GM06990 (cell line): ENCODE measurements around the gene USP47.

Experiments used
- DNase-seq: peaks from one replicate; pipeline ENCODE4 v3.0.0-alpha.2; 2011; ENCODE audit not compliant: insufficient read length; ENCODE audit errors: extremely low read depth
- H3K27me3 ChIP-seq: replicated peaks from 2 replicates; pipeline ENCODE4 v1.6.0; 2011; ENCODE audit warnings: low read length; ENCODE audit not compliant: control insufficient read depth, insufficient read depth
- H3K36me3 ChIP-seq: 2 replicates; pipeline ENCODE4 v1.5.1; 2011; ENCODE audit warnings: low read length; ENCODE audit not compliant: control insufficient read depth, insufficient read depth
- H3K4me3 ChIP-seq: replicated peaks from 2 replicates; pipeline ENCODE4 v1.5.1; 2011; ENCODE audit warnings: low read depth, mild to moderate bottlenecking, control low read depth, low read length
- CTCF ChIP-seq: IDR thresholded peaks from 2 replicates; pipeline ENCODE4 v1.5.1; 2011; ENCODE audit warnings: low read length, control low read depth, mild to moderate bottlenecking, inconsistent platforms; ENCODE audit not compliant: insufficient read depth, poor library complexity, severe bottlenecking

Gene USP47

GRCh38 chr11:11981840-11982239 lies 140.1 kb downstream of the USP47 start:
- H3K36me3 ChIP-seq: no peaks in the 10 kb centered on the region
- no peak for TF ChIP-seq CTCF

GRCh38 chr11:11982461-11982860 lies 140.7 kb downstream of the USP47 start:
- DNase-seq: no peak
- Histone ChIP-seq H3K4me3 (no peak overlapping the region), H3K27me3 (no peaks in the 10 kb centered on the region; the same call in none of the 2 replicates), H3K36me3 (no peaks in the 10 kb centered on the region)
- no peak for TF ChIP-seq CTCF

More at GRCh38 chr11:11981840-11982239, 140.1 kb downstream of the USP47 start:
- Histone ChIP-seq H3K4me3 (no peak overlapping the region), H3K27me3 (no peaks in the 10 kb centered on the region; the same call in none of the 2 replicates)
- no peak for DNase-seq

- TF ChIP-seq CTCF: no peak
- no peaks in the 10 kb centered on the region for H3K36me3 ChIP-seq
- no peaks in the 10 kb centered on the region; the same call in none of the 2 replicates for H3K27me3 ChIP-seq
- DNase-seq: no peak
- H3K4me3 ChIP-seq: no peak overlapping the region
Measured at GRCh38 chr11:11982975-11983374, 141.2 kb downstream of the USP47 start.

GRCh38 chr11:11983427-11983826 lies 141.7 kb downstream of the USP47 start:
- TF ChIP-seq CTCF: no peak
- Histone ChIP-seq H3K36me3 (no peaks in the 10 kb centered on the region), H3K27me3 (no peaks in the 10 kb centered on the region; the same call in none of the 2 replicates), H3K4me3 (no peak overlapping the region)
- no peak for DNase-seq

GRCh38 chr11:11984563-11984962 lies 142.8 kb downstream of the USP47 start:
- Histone ChIP-seq H3K27me3 (no peaks in the 10 kb centered on the region; the same call in 1 of the 2 replicates), H3K4me3 (no peak overlapping the region), H3K36me3 (no peaks in the 10 kb centered on the region)
- no peak for TF ChIP-seq CTCF
- no peak for DNase-seq
